WI38 (cell line): Measurements from ENCODE around the gene TJP3.

ENCODE experiments used
- H3K4me3 ChIP-seq: 2 replicates; pipeline ENCODE4 v1.5.1; 2011; ENCODE audit warnings: low read depth, mild to moderate bottlenecking, control low read depth, low read length
- CTCF ChIP-seq: IDR thresholded peaks from 2 replicates; pipeline ENCODE4 v1.5.1; 2012; ENCODE audit warnings: low read depth, mild to moderate bottlenecking, control low read depth, low read length

TJP3 gene

GRCh38 chr19:3776479-3777040 lies 68.4 kb downstream of the TJP3 start:
- H3K4me3 ChIP-seq, result no peak overlapping the region

GRCh38 chr19:3778104-3778867 lies 70.1 kb downstream of the TJP3 start:
- no peak for TF ChIP-seq CTCF
- H3K4me3 ChIP-seq, result no peak overlapping the region

More at GRCh38 chr19:3776479-3777040, 68.4 kb downstream of the TJP3 start:
- no peak for TF ChIP-seq CTCF

GRCh38 chr19:3778899-3779723 lies 70.9 kb downstream of the TJP3 start:
- no peak for TF ChIP-seq CTCF
- no peak overlapping the region for H3K4me3 ChIP-seq

- no peak for TF ChIP-seq CTCF
- no peak overlapping the region for H3K4me3 ChIP-seq
These were observed 72.7 kb downstream of the TJP3 start for GRCh38 chr19:3780786-3781304.

GRCh38 chr19:3781603-3782002 lies 73.4 kb downstream of the TJP3 start:
- no peak for TF ChIP-seq CTCF
- H3K4me3 ChIP-seq, result no peak overlapping the region

GRCh38 chr19:3782330-3782729 lies 74.1 kb downstream of the TJP3 start:
- TF ChIP-seq CTCF, result no peak
- no peak overlapping the region for H3K4me3 ChIP-seq

GRCh38 chr19:3782903-3783302 lies 74.7 kb downstream of the TJP3 start:
- TF ChIP-seq CTCF, result no peak
- no peak overlapping the region for H3K4me3 ChIP-seq
